Renal cortex interstitium (tissue), 11 donors: Measurements from ENCODE around the gene S100A8. TPM values are rescaled to one million over a fixed set of nuclear protein-coding genes. Genes with fewer than 3 reads are reported as not detected.

Experiments used
- DNase-seq, 11 donors: peaks; one replicate each; pipeline ENCODE4 v3.0.0-alpha.2; 2013; ENCODE audit warnings: low read depth in 9 of 11, low spot score in 4 of 11; ENCODE audit errors: extremely low read depth in 1 of 11
- polyA plus RNA-seq, 3 donors: library from polyadenylated mRNA; unstranded; fragments of 120-200 nt; gene quantifications; one replicate each; pipeline ENCODE4 v1.2.1, GENCODE V29; 2013; ENCODE audit not compliant: insufficient read length in 3 of 3

S100A8 gene
- polyA plus RNA-seq, 3 donors = 9.8 to 24.0 (median 20.8) TPM

GRCh38 chr1:153343040-153343681 is 47.7 kb downstream of the S100A8 start:
- DNase-seq = no peak

DNA sequence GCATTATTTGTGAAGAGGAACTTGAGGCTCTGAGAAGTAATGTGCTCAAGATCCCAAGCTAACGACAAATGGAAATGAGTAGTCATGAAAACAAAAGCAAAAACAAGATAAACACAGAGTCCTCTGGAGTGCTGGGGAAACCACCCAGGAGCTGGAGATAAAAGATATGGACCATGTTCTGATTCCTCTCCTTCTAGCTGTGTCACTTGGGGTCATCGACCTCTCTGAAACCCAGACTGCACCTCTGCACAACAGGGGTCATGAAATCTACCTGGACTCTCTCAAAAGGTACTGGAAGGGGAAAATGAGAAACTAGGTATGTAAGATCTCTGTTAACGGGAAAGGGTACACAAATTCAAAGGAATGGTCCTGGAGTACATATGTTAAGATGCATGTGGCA is 48.7 kb downstream of the S100A8 start:
- DNase-seq = no peak

DNA sequence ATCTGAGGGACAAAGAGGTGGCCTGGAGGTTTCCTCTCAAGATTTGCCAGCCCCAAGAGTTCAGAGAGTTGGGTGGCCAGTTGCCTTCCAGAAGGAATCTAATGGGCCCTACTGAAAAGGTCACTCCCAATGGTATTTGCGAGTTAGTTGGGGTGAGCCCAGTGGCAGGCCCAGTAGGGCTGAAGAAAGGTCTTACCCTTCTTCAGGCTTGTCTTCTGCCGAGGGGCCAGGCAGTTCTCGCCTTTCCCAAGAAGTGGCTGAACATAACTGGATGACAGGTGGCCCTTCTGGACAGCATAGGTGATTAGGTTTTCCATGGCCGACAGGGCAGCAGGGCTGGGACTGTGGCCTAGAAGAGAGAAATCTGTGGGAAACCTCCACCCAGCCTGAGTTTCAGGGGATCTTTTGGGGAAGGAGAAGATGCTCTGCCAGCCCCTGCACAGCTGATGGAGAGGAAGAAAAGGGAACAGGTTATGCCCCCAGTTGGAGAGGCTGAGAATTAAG is 49.4 kb downstream of the S100A8 start:
- DNase-seq = no peak

DNA sequence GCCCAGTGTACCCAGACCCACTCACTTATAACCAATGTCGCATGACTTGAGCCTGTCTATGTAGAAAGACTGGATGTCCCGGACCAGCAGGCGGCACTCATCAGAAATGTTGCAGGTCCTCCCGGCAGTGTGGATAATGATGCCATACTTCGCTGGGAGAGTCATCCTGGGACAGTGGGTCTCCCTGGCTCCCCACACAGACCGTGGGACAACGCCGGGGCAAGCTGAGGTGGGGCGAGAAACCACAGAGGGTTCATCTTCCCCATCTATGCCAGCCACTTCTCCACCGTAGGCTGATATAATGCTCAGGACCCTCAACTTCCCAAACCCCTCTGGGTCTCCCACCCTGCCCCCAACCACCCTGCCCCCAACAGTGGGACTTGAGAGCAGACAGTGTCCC is 50.5 kb downstream of the S100A8 start:
- DNase-seq = no peak

Other genes starting within 250 kb of the S100A8 start
- gene SPRR2G, start 240.2 kb downstream of the S100A8 start, polyA plus RNA-seq = not detected
- not detected for gene LELP1, start 187.6 kb downstream of the S100A8 start, polyA plus RNA-seq
- gene PRR9, start 173.5 kb downstream of the S100A8 start, polyA plus RNA-seq = not detected
- gene LORICRIN, start 131.4 kb downstream of the S100A8 start, polyA plus RNA-seq = not detected
- not detected for gene PGLYRP3, start 78.1 kb downstream of the S100A8 start, polyA plus RNA-seq
- not detected for gene PGLYRP4, start 42.2 kb downstream of the S100A8 start, polyA plus RNA-seq
- gene S100A9, start 33.2 kb downstream of the S100A8 start, polyA plus RNA-seq = 10 to 100 TPM; 17.2 to 29.4 (median 27.6) TPM
- 1 to 10 TPM; 1.3 to 2.6 (median 2.4) TPM for gene S100A12, start 15.5 kb downstream of the S100A8 start, polyA plus RNA-seq
- not detected for gene S100A7A, start 25.4 kb upstream of the S100A8 start, polyA plus RNA-seq
- gene S100A7, start 69.6 kb upstream of the S100A8 start, polyA plus RNA-seq = under 1 TPM; 0.56 to 0.65 (median 0.61) TPM
- gene S100A6, start 144.9 kb upstream of the S100A8 start, polyA plus RNA-seq = 100 to 1,000 TPM; 182 to 242 (median 198) TPM
- 1 to 10 TPM in 2 of 3 donors, under 1 TPM in 1; 0.85 to 1.3 (median 1.2) TPM for gene S100A5, start 149.9 kb upstream of the S100A8 start, polyA plus RNA-seq
- 10 to 100 TPM; 31.8 to 32.4 (median 32.1) TPM for gene S100A4, start 154.7 kb upstream of the S100A8 start, polyA plus RNA-seq
- under 1 TPM in 2 of 3 donors, not detected in 1; 0.32 to 0.57 TPM for gene S100A3, start 158.2 kb upstream of the S100A8 start, polyA plus RNA-seq
- gene S100A2, start 174.8 kb upstream of the S100A8 start, polyA plus RNA-seq = 1 to 10 TPM; 3.8 to 9.8 (median 4.1) TPM
- gene S100A16, start 222.1 kb upstream of the S100A8 start, polyA plus RNA-seq = 100 to 1,000 TPM in 2 of 3 donors, 10 to 100 TPM in 1; 91.9 to 107 (median 106) TPM
- 10 to 100 TPM; 16.9 to 22.1 (median 17.3) TPM for gene S100A14, start 225.3 kb upstream of the S100A8 start, polyA plus RNA-seq
- gene S100A13, start 236.4 kb upstream of the S100A8 start, polyA plus RNA-seq = 100 to 1,000 TPM; 143 to 162 (median 159) TPM
- gene S100A1, start 237.4 kb upstream of the S100A8 start, polyA plus RNA-seq = 10 to 100 TPM; 21.9 to 29.8 (median 23.3) TPM
- gene CHTOP, start 243.0 kb upstream of the S100A8 start, polyA plus RNA-seq = 100 to 1,000 TPM; 121 to 142 (median 124) TPM